Activated CD4-positive, alpha-beta T cell treated with anti-CD3 and anti-CD28 coated beads, Interleukin-2, amount 50 U/mL, for 1 hour (primary cell): Measurements from ENCODE around the gene CHST11.

Experiments
- DNase-seq: peaks from one replicate; pipeline ENCODE4 v3.0.0-alpha.2; 2020

CHST11 gene

GRCh38 chr12:104748356-104748755 lies 291.6 kb downstream of the CHST11 start:
- DNase-seq, result no peak

GRCh38 chr12:104748790-104749189 lies 292.0 kb downstream of the CHST11 start:
- no peak for DNase-seq

GRCh38 chr12:104749545-104749944 lies 292.8 kb downstream of the CHST11 start:
- DNase-seq, result no peak

GRCh38 chr12:104750061-104750460 lies 293.3 kb downstream of the CHST11 start:
- no peak for DNase-seq

GRCh38 chr12:104751120-104751519 lies 294.4 kb downstream of the CHST11 start:
- no peak for DNase-seq

GRCh38 chr12:104751594-104751993 lies 294.8 kb downstream of the CHST11 start:
- DNase-seq, result no peak

- no peak for DNase-seq
Observed at GRCh38 chr12:104752016-104752415, 295.3 kb downstream of the CHST11 start.

GRCh38 chr12:104752881-104753280 lies 296.1 kb downstream of the CHST11 start:
- DNase-seq, result no peak

GRCh38 chr12:104756901-104757300 lies 300.2 kb downstream of the CHST11 start:
- no peak for DNase-seq

GRCh38 chr12:104758771-104759170 lies 302.0 kb downstream of the CHST11 start:
- no peak for DNase-seq

GRCh38 chr12:104761091-104761490 lies 304.3 kb downstream of the CHST11 start:
- no peak for DNase-seq

GRCh38 chr12:104761611-104762010 lies 304.9 kb downstream of the CHST11 start:
- DNase-seq, result no peak

- DNase-seq, result no peak
Observed at GRCh38 chr12:104763168-104763805, 306.5 kb downstream of the CHST11 start.

GRCh38 chr12:104764225-104765091 lies 307.7 kb downstream of the CHST11 start:
- no peak for DNase-seq

GRCh38 chr12:104767261-104767660 lies 310.5 kb downstream of the CHST11 start:
- no peak for DNase-seq

GRCh38 chr12:104768033-104768432 lies 311.3 kb downstream of the CHST11 start:
- DNase-seq, result no peak

- DNase-seq, result no peak
Observed at GRCh38 chr12:104769144-104769561, 312.4 kb downstream of the CHST11 start.

- DNase-seq, result no peak
Observed at GRCh38 chr12:104772336-104772735, 315.6 kb downstream of the CHST11 start.

GRCh38 chr12:104775731-104776231 lies 319.0 kb downstream of the CHST11 start:
- no peak for DNase-seq

GRCh38 chr12:104779134-104779533 lies 322.4 kb downstream of the CHST11 start:
- no peak for DNase-seq

GRCh38 chr12:104782296-104782695 lies 325.5 kb downstream of the CHST11 start:
- no peak for DNase-seq

GRCh38 chr12:104784592-104784991 lies 327.8 kb downstream of the CHST11 start:
- DNase-seq, result no peak

GRCh38 chr12:104785886-104786285 lies 329.1 kb downstream of the CHST11 start:
- DNase-seq, result no peak

- no peak for DNase-seq
Observed at GRCh38 chr12:104786352-104786751, 329.6 kb downstream of the CHST11 start.
